Psoas muscle (tissue), 8 donors: ENCODE measurements around the gene SGMS1. TPM values are rescaled to one million over a fixed set of nuclear protein-coding genes. Genes with fewer than 3 reads are reported as not detected.
"Not testable (repeated sequence)": the region's sequence is repeated elsewhere in the genome, so short reads cannot be mapped to it uniquely, and the experiment has no call there.

ENCODE experiments used
- ATAC-seq, 4 donors: fragments of 200-7000 bp; cut with Tn5 transposase; one replicate each; pipeline ENCODE4 v1.9.1; 2020; ENCODE audit warnings: moderate library complexity in 3 of 4, mild to moderate bottlenecking in 2 of 4
- DNase-seq, 2 donors: peaks; one replicate each; pipeline ENCODE4 v3.0.0-alpha.2; 2020
- H3K27ac ChIP-seq: fragments of 200-600 bp; one replicate; pipeline ENCODE4 v1.8.0; 2022
- H3K27me3 ChIP-seq, 3 donors: fragments of 200-600 bp in 1 of 3; one replicate each; pipeline versions ENCODE4 v1.6.1 to v1.8.0; 2013 to 2022; ENCODE audit warnings: low read length in 2 of 3, mild to moderate bottlenecking in 2 of 3, moderate library complexity in 1 of 3; ENCODE audit not compliant: insufficient read depth in 3 of 3
- H3K36me3 ChIP-seq, 2 donors: fragments of 200-600 bp in 1 of 2; one replicate each; pipeline versions ENCODE4 v1.6.1 to v1.8.0; 2013 to 2022; ENCODE audit warnings: low read depth in 1 of 2, mild to moderate bottlenecking in 1 of 2, moderate library complexity in 1 of 2; ENCODE audit not compliant: insufficient read depth in 1 of 2
- H3K4me1 ChIP-seq: fragments of 200-600 bp; one replicate; pipeline ENCODE4 v1.8.0; 2022
- H3K4me3 ChIP-seq: fragments of 200-600 bp; one replicate; pipeline ENCODE4 v1.8.0; 2022; ENCODE audit warnings: mild to moderate bottlenecking
- H3K9me3 ChIP-seq: fragments of 200-600 bp; one replicate; pipeline ENCODE4 v1.8.0; 2022
- WGBS, 3 donors: extraction: QIAGEN DNeasy Blood & Tissue Kit; methylation state at CpG; one replicate each; pipeline versions ENCODE4 v1.1.6 to v1.1.7; 2013; 5-methylcytosine and 5-hydroxymethylcytosine counted together
- intact Hi-C, 2 donors: fragments of 100-400 bp; cut with DNase I; formaldehyde crosslinking; loops; one replicate each; pipeline versions ENCODE4 v1.11.0 to v1.14.2; 2022
- long read RNA-seq, 2 donors: library from polyadenylated mRNA; unstranded; transcript quantifications; one replicate each; pipeline ENCODE4 v2.0.0, GENCODE V29; 2021
- polyA plus RNA-seq, 3 donors: library from polyadenylated mRNA; stranded (reverse); fragments of 200-250 nt; gene quantifications; one replicate each; pipeline ENCODE4 v1.2.3, GENCODE V29; 2013
- total RNA-seq, 4 donors: library from RNA; stranded (reverse); fragmentation: NEBNext Ultra II Directional in 2 of 4; extraction: Animal tissue kit (Norgen Biotek cat#: 25700) in 2 of 4; gene quantifications; one replicate each; pipeline versions ENCODE4 v1.2.1 to v1.2.4, GENCODE V29; 2021 to 2023
- TF ChIP-seq, protein P1 (sequence below): fragments of 200-600 bp; IDR thresholded peaks from one replicate; pipeline ENCODE4 v1.8.0; 2022; ENCODE audit warnings: antibody characterized with exemption
- donor health status: healthy with polysubstance abuse.
- donor health status: DM: no; HTN: no; CAD: no; lungs with moderate emphysema.
- donor health status: Bipolar disorder and iron deficiency.
- donor health status: healthy.
- donor health status: DM: yes; HTN: yes; CAD: no.
- donor health status: DM: no; HTN: no; CAD: no.
- donor health status: DM: no; HTN: no; CAD: no.
- donor health status: DM: yes; HTN: yes; CAD: no.

SGMS1 gene
- total RNA-seq, result 10 to 100 TPM in 3 of 4 donors, 1 to 10 TPM in 1; 9.4 to 16.7 (median 13.0) TPM
- 10 to 100 TPM in 1 of 3 donors, 1 to 10 TPM in 2; 6.2 to 14.1 (median 6.7) TPM for polyA plus RNA-seq
- long read RNA-seq, donor 1, transcript SGMS1-202 (11 exons, 3,744 nt), result major isoform, 10 of 24 reads
- long read RNA-seq, donor 1, partial matches to known transcripts, result 4 of 24 reads
- long read RNA-seq, donor 1, other reads (novel, unspliced or antisense), result 10 of 24 reads
- long read RNA-seq, donor 2, transcript SGMS1-202 (11 exons, 3,744 nt), result major isoform, 8 of 19 reads
- long read RNA-seq, donor 2, partial matches to known transcripts, result 3 of 19 reads
- long read RNA-seq, donor 2, other reads (novel, unspliced or antisense), result 8 of 19 reads

GRCh38 chr10:50623663-50624412 is at the start of gene SGMS1:
TSS of gene SGMS1 (minus strand) at chr10:50623956. CDS start at chr10:50344114, 279,842 bp downstream.
- Histone ChIP-seq H3K27ac (peak within 1 kb of the TSS; percentile 97), H3K4me1 (peaks cover 29% of the 10 kb centered on the region), H3K27me3 (no peaks in the 10 kb centered on the region), H3K9me3 (no peaks in the 10 kb centered on the region), H3K36me3 (peaks cover 0 to 3% of the 10 kb centered on the region in 2 donors), H3K4me3 (peak within 1 kb of the TSS; percentile 96)
- ATAC-seq, result peak; percentile 75 to 77 (median 76)
- TF ChIP-seq, protein P1, sequence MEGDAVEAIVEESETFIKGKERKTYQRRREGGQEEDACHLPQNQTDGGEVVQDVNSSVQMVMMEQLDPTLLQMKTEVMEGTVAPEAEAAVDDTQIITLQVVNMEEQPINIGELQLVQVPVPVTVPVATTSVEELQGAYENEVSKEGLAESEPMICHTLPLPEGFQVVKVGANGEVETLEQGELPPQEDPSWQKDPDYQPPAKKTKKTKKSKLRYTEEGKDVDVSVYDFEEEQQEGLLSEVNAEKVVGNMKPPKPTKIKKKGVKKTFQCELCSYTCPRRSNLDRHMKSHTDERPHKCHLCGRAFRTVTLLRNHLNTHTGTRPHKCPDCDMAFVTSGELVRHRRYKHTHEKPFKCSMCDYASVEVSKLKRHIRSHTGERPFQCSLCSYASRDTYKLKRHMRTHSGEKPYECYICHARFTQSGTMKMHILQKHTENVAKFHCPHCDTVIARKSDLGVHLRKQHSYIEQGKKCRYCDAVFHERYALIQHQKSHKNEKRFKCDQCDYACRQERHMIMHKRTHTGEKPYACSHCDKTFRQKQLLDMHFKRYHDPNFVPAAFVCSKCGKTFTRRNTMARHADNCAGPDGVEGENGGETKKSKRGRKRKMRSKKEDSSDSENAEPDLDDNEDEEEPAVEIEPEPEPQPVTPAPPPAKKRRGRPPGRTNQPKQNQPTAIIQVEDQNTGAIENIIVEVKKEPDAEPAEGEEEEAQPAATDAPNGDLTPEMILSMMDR, result no peak
- 0 to 1% (median 1%) methylated on average over 57 to 74 of the region's 74 CpGs for WGBS, 3 donors
- intact Hi-C loops, result loop anchor here (5.0 to 10.0 kb wide), 7 partner anchors 67 to 329 kb away; no protein-coding TSS in a partner anchor
- DNase-seq, result peak; percentile 89 to 93

DNA sequence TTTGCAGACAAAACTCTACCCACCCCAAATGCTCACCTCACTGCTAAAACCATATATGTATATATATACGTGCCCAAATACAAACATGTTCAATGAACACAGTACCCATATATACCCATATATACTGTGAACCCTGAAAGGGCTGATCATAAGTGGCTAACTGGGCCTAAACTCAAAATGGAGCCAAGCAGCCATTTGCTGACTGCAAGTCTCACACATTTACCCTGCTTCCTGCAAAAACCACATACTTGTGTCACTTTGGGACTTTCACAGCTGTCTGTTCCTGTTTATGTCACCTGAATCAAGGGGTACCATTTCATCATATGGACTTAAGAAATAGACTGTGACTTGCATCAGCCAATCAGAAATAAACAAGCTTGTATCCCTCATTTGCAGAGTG is 48.4 kb upstream of the SGMS1 start:
- H3K4me1 ChIP-seq, H3K9me3 ChIP-seq, intact Hi-C loops, H3K36me3 ChIP-seq, DNase-seq, ATAC-seq, H3K27ac ChIP-seq, H3K27me3 ChIP-seq, H3K4me3 ChIP-seq: not testable (repeated sequence)
- WGBS, 3 donors, result 88 to 100% (median 92%) methylated on average over 1 of the region's 1 CpG

DNA sequence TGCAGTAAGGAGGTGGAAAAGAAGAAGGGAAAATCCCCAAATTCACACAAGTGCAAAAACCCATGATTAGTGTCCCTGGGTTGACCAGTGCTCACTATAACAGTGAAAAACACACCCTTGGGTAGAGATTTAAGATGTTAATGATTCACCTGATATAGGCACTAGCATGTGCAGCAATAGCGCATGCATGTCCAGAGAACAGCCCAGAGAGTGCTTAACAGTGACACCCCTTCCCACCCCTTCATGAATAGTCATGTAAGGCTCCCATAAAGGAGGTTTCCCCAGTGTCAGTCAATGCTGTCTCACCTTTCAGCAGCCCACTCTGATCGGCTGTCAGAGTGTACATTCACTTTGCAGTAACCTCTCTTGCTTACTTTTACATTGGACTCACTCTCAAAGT is 47.9 kb upstream of the SGMS1 start:
- H3K27ac ChIP-seq, intact Hi-C loops, H3K4me3 ChIP-seq, ATAC-seq, H3K4me1 ChIP-seq, H3K36me3 ChIP-seq, DNase-seq, H3K9me3 ChIP-seq, H3K27me3 ChIP-seq: not testable (repeated sequence)
- WGBS, 3 donors, result 76 to 90% (median 79%) methylated on average over 2 of the region's 2 CpGs

DNA sequence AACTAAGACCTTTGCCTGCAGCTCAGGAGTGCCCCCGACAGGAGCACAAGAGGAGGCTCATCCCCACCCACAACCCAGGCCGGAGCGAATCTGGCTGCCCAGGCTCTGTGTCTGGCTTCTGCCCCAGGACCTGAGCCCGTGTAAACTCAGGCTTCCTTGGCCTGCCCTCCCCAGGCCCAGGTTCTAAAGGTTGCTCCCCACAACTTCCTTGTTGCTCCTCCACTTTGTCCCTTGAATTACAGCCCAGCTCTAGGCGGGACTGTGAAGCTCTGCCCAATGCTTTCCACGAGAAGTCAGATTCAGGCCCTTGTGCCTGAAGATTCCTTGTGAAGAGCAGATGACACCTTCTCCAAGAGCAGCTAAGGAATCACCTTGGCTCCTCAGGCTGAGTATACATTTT is 46.2 kb upstream of the SGMS1 start:
- DNase-seq, intact Hi-C loops, H3K4me1 ChIP-seq: not testable (repeated sequence)

GRCh38 chr10:50667353-50667752 is 43.6 kb upstream of the SGMS1 start:
- H3K4me3 ChIP-seq, intact Hi-C loops, H3K27me3 ChIP-seq, H3K9me3 ChIP-seq, H3K4me1 ChIP-seq, ATAC-seq, H3K36me3 ChIP-seq, DNase-seq, H3K27ac ChIP-seq: not testable (repeated sequence)
- 81 to 86% (median 84%) methylated on average over 1 of the region's 1 CpG for WGBS, 3 donors

More for the DNA sequence above, 46.2 kb upstream of the SGMS1 start:
- WGBS, 3 donors, result 61 to 83% (median 71%) methylated on average over 3 to 6 of the region's 6 CpGs
- H3K36me3 ChIP-seq, H3K27me3 ChIP-seq, ATAC-seq, H3K4me3 ChIP-seq, H3K9me3 ChIP-seq, H3K27ac ChIP-seq: not testable (repeated sequence)

DNA sequence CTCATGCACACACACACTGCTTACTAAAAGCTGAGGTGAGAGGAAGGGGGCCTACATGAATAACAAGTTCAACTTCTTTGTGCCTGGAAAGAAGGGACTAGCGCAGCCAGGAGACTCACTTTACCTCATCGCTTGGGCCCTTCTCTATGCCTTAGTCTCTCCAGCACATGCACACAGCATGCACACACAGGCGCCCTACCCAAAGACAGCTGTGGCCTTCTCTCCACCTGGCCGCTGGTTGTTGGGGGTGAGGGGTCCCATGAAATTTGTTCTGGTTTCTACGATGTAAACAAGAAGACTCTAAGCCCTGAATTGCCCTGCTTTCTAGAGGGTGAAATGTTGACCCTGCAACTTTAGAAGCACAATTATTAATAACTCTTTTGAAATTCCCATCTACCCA is 38.7 kb upstream of the SGMS1 start:
- DNase-seq, H3K9me3 ChIP-seq, H3K27ac ChIP-seq, H3K4me3 ChIP-seq, H3K36me3 ChIP-seq, H3K27me3 ChIP-seq, intact Hi-C loops, H3K4me1 ChIP-seq, ATAC-seq: not testable (repeated sequence)
- 70 to 77% (median 73%) methylated on average over 5 of the region's 5 CpGs for WGBS, 3 donors

DNA sequence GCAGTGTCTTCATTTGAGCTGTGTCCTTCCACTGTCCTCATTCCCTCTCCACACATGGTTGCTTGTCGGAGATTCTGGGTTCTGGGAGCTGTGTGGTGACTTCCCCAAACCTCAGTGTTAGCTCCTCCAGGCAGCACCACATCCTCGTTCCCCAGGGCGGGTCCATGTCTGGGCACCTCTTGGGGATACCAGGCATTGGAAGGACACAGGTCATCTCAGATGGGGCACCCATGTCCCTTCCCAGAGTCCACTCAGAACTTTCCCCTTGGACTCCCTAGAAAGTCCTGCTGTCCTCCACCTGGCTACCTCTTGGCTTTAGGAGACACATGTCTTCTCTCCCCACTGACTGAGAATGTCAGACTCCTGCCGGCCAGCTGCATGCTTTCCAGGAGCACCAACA is 37.8 kb upstream of the SGMS1 start:
- ATAC-seq, intact Hi-C loops, H3K36me3 ChIP-seq, H3K4me1 ChIP-seq, H3K27me3 ChIP-seq, DNase-seq, H3K27ac ChIP-seq, H3K9me3 ChIP-seq, H3K4me3 ChIP-seq: not testable (repeated sequence)
- 75 to 83% (median 82%) methylated on average over 4 of the region's 4 CpGs for WGBS, 3 donors
